Activated CD4-positive, alpha-beta memory T cell treated with anti-CD3 and anti-CD28 coated beads, Interleukin-2, amount 10 ng/mL, durations not matched to agents 7 days and 5 days (primary cell): ENCODE data around the gene DKK1. TPM values are rescaled to one million over a fixed set of nuclear protein-coding genes. Genes with fewer than 3 reads are reported as not detected.

ENCODE experiments used
- CTCF ChIA-PET: fragments of 350-600 bp; sonication (Branson Sonifier 250); formaldehyde crosslinking; loops from one replicate; lab custom pipeline; 2021; ENCODE audit warnings: antibody characterized with exemption, inconsistent platforms; lab: Charles Lee
- POLR2A ChIA-PET: fragments of 350-600 bp; sonication (Branson Sonifier 250); formaldehyde crosslinking; loops from one replicate; lab custom pipeline; 2021; ENCODE audit warnings: antibody characterized with exemption; lab: Charles Lee
- DNase-seq: peaks from one replicate; pipeline ENCODE4 v3.0.0-alpha.2; 2020
- H3K27ac Mint-ChIP-seq: one replicate; pipeline ENCODE4 v1.8.0; 2021; ENCODE audit warnings: mild to moderate bottlenecking, mixed read lengths
- H3K27me3 Mint-ChIP-seq: one replicate; pipeline ENCODE4 v1.8.0; 2021; ENCODE audit warnings: mixed read lengths
- H3K36me3 Mint-ChIP-seq: one replicate; pipeline ENCODE4 v1.8.0; 2021; ENCODE audit warnings: low read depth, mixed read lengths
- H3K4me1 Mint-ChIP-seq: one replicate; pipeline ENCODE4 v1.8.0; 2021; ENCODE audit warnings: mixed read lengths
- H3K4me3 Mint-ChIP-seq: one replicate; pipeline ENCODE4 v1.8.0; 2021; ENCODE audit warnings: mild to moderate bottlenecking, mixed read lengths
- H3K9me3 Mint-ChIP-seq: one replicate; pipeline ENCODE4 v1.8.0; 2021; ENCODE audit warnings: mixed read lengths
- total RNA-seq, 2 experiments: library from RNA; stranded (reverse); gene quantifications; one replicate each; pipeline ENCODE4 v1.2.3, GENCODE V29; 2021

The DKK1 gene, protein sequence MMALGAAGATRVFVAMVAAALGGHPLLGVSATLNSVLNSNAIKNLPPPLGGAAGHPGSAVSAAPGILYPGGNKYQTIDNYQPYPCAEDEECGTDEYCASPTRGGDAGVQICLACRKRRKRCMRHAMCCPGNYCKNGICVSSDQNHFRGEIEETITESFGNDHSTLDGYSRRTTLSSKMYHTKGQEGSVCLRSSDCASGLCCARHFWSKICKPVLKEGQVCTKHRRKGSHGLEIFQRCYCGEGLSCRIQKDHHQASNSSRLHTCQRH
- not detected for total RNA-seq

DNA sequence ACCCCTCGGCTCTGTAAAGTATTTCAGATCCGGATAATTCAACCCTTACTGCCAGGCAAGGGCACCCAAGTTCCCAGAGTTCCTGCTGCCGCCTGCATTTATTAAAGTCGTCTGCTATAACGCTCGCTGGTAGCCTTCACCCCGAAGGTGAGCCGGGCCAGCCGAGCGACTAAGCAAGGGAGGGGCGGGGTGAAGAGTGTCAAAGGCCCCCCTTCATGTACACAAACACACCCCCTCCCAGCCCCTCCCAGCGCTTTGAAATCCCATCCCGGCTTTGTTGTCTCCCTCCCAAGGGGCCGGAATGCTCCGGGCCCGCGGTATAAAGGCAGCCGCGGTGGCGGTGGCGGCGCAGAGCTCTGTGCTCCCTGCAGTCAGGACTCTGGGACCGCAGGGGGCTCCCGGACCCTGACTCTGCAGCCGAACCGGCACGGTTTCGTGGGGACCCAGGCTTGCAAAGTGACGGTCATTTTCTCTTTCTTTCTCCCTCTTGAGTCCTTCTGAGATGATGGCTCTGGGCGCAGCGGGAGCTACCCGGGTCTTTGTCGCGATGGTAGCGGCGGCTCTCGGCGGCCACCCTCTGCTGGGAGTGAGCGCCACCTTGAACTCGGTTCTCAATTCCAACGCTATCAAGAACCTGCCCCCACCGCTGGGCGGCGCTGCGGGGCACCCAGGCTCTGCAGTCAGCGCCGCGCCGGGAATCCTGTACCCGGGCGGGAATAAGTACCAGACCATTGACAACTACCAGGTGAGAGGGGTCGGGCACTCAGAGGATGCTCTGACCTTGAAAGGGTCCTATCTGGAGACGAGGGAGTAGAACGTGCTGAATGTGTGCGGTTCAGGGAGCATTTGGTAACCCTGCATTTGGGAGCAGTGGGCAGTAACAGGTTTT, at the start of gene DKK1:
TSS of gene DKK1 (plus strand) at position 349 of the 889 bp plus-strand sequence. CDS start at position 503, 154 bp downstream.
- DNase-seq, result no peak
- Mint-ChIP-seq H3K4me1 (peaks cover 3% of the 10 kb centered on the region), H3K27ac (no peak within 1 kb of the TSS), H3K27me3 (peaks cover 32% of the 10 kb centered on the region), H3K9me3 (no peaks in the 10 kb centered on the region), H3K36me3 (no peaks in the 10 kb centered on the region), H3K4me3 (no peak within 1 kb of the TSS)
- CTCF ChIA-PET, result no interaction called here
- POLR2A ChIA-PET, result no interaction called here

DNA sequence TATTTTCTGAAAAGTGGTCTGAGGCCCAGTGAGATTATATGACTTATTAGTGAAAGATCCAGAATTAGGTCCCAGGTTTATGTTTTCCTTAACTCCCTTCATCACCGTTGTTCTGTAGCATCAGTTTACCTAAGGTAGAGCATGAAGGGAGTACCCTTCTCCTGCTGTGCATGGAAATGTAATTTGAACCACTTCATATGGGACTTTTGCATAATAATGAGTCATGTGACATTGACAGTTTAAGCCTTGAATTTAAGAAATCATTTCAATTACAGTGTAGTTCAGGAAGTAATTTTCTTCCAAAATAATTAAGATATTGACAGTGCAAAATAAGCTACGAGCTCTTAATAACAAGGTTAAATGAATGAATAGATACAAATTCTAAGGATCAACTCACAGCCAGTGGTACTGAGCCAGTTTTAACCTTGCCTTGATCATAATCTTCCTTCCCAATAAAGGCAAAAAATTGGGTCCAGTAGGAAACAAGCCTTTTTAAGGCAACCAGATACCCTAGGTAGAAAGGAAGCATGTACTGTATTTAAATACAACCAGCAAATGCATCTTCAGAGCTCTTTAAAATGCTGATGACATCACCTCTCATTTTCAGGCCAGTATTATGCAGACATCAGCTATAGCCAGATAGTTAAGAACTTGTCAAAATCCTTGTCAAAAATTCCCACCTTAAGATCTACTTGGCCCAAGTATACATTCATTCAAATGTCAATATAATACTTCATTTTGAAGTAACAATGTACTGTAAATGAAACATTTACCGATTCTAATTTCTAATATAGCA, 48.8 kb upstream of the DKK1 start:
- Mint-ChIP-seq H3K27ac (no peak overlapping the region), H3K4me1 (no peaks in the 10 kb centered on the region), H3K4me3 (no peak overlapping the region), H3K9me3 (no peaks in the 10 kb centered on the region), H3K36me3 (no peaks in the 10 kb centered on the region), H3K27me3 (no peaks in the 10 kb centered on the region)
- ChIA-PET CTCF (no interaction called here), POLR2A (no interaction called here)
- no peak for DNase-seq

DNA sequence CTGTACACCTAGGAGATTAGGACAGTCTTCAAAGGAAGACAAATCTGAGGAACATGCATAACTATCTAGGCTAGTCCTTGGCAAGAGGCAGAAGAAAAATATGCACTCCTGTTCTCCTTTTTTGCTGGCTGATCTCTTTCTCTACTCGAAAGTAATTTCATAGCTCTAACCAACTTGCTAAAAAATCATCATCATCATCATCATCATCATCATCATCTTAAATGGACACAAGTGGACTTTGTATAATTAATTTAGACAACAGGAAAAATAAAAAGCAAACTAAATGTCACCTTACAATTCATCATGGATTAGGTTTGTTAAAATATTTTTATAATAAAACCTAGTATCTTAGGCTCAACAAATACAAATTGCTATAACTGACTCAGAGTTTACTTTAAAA, 47.2 kb upstream of the DKK1 start:
- Mint-ChIP-seq H3K27ac (no peak overlapping the region), H3K9me3 (peaks cover 3% of the 10 kb centered on the region), H3K36me3 (no peaks in the 10 kb centered on the region), H3K4me3 (no peak overlapping the region), H3K27me3 (no peaks in the 10 kb centered on the region), H3K4me1 (no peaks in the 10 kb centered on the region)
- POLR2A ChIA-PET, result no interaction called here
- CTCF ChIA-PET, result no interaction called here
- no peak for DNase-seq

DNA sequence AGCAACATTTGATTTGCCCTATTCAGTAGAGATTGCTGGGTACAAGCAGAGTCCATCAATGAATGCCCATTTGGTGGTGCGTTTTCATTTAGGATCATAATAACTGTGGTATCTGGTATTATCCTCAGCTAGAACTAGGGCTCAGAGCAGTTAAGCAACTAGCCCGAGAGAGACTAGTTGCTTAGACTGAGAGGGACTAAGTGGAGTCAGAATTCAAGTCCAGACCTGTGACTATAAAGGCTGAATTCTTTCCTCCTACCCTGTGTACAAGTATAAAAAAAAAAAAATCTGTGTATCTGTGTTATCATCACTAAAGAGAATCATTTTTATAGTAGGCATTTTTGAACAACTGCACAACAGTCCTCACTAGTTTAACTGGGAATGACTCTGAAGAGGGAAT, 45.3 kb upstream of the DKK1 start:
- Mint-ChIP-seq H3K27me3 (no peaks in the 10 kb centered on the region), H3K4me3 (no peak overlapping the region), H3K9me3 (peaks cover 3% of the 10 kb centered on the region), H3K27ac (no peak overlapping the region), H3K4me1 (no peaks in the 10 kb centered on the region), H3K36me3 (no peaks in the 10 kb centered on the region)
- POLR2A ChIA-PET, result no interaction called here
- CTCF ChIA-PET, result no interaction called here
- no peak for DNase-seq

DNA sequence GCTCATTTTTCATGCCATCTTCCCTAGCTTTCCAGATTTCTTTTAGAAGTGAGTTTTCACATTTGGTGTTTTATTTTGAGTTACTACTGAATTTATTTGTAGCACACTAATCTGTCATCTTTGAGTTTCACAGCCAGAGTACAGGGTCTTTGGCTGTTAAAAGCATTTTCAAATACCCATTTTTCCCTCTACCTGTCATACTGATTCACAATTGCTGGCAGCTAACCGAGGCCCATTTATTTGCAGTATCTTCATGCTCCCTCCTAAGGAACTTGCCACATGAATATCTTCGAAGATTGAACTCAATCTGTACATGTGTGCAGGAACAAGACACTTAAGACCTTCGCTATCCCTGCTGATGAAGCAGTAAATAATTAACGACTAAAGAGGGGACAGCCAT, 44.8 kb upstream of the DKK1 start:
- ChIA-PET CTCF (no interaction called here), POLR2A (no interaction called here)
- H3K27ac Mint-ChIP-seq, result no peak overlapping the region
- DNase-seq, result no peak
- H3K36me3 Mint-ChIP-seq, result no peaks in the 10 kb centered on the region
- H3K27me3 Mint-ChIP-seq, result no peaks in the 10 kb centered on the region
- peaks cover 3% of the 10 kb centered on the region for H3K9me3 Mint-ChIP-seq
- H3K4me1 Mint-ChIP-seq, result no peaks in the 10 kb centered on the region
- no peak overlapping the region for H3K4me3 Mint-ChIP-seq

DNA sequence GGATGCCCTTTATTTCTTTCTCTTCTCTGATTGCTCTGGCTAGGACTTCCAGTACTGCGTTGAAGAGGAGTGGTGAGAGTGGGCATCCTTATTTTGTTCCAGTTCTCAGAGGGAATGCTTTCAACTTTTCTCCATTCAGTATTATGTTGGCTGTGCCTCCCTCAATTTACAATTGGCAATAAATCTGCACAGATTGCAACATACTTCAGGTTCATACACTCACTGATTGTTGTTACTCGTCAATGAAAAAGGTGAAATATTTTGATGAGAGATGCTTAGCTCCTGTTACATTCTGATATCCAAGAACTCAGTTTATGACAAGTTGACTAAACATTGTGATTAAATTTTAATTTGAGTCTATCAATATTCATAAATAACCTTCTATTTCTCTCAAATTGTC, 37.9 kb upstream of the DKK1 start:
- DNase-seq, result no peak
- POLR2A ChIA-PET, result no interaction called here
- Mint-ChIP-seq H3K36me3 (no peaks in the 10 kb centered on the region), H3K4me3 (no peak overlapping the region), H3K27ac (no peak overlapping the region), H3K27me3 (no peaks in the 10 kb centered on the region), H3K4me1 (no peaks in the 10 kb centered on the region), H3K9me3 (peaks cover 12% of the 10 kb centered on the region)
- CTCF ChIA-PET, result no interaction called here

DNA sequence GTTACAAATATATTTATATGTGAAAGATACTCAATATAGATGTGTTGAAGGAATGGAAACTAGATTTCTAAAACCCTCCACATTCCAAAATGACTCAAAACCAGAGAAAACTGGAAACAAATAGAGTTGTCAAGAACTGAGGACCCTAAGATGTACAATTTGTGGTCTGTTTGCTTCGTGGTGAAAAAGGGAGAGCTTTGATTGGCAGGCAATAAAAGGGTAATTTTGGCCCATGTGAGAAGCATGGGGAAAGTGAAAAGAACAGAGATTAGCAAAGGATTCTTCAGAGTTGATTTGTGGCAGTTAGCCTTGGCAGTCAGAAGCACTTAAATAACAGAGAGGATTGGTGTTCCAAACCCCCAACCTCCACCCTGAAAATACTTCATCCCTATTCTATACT, 37.1 kb upstream of the DKK1 start:
- no peak for DNase-seq
- ChIA-PET CTCF (no interaction called here), POLR2A (no interaction called here)
- Mint-ChIP-seq H3K27me3 (no peaks in the 10 kb centered on the region), H3K9me3 (peaks cover 10% of the 10 kb centered on the region), H3K27ac (no peak overlapping the region), H3K36me3 (no peaks in the 10 kb centered on the region), H3K4me3 (no peak overlapping the region), H3K4me1 (no peaks in the 10 kb centered on the region)

DNA sequence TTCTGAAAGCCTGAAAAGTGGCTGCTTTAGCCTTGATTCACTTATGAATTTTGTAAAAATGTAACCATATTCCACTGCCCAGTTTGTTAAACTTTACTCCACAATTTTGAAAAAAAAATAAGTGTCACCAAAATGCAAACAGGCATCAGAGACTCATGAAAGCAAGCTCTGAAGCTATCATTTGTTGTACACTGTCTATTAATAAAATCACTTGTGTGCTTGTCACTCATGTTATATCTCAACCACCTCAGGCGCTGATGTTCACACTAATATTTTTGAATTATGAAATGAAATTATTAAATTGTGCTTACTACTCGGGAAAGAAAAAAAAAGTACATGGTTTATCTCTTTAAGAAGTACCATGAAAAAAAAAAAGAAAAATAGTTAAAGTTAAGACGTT, 34.5 kb upstream of the DKK1 start:
- Mint-ChIP-seq H3K4me3 (no peak overlapping the region), H3K9me3 (peaks cover 10% of the 10 kb centered on the region), H3K4me1 (no peaks in the 10 kb centered on the region), H3K27ac (no peak overlapping the region), H3K27me3 (no peaks in the 10 kb centered on the region), H3K36me3 (no peaks in the 10 kb centered on the region)
- CTCF ChIA-PET, result no interaction called here
- POLR2A ChIA-PET, result no interaction called here
- no peak for DNase-seq

DNA sequence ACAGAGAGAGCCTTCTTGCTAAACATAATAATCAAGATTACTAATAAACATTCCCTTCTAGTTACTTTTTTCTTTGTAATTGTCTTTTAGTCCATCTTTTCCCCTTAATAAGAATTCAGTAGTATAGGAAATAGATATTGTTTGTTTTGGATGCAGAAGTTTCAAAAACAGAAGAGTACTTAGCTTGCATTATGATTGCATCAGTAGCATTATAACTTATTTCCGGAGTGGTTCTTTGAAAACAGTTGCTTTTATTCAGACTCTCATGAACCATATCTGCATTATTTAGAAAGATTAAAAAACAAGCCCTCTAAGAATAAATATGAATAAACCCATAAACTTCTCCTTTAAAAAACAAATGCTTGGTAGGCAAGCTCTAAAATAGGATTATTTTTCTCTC, 34.0 kb upstream of the DKK1 start:
- POLR2A ChIA-PET, result no interaction called here

DNA sequence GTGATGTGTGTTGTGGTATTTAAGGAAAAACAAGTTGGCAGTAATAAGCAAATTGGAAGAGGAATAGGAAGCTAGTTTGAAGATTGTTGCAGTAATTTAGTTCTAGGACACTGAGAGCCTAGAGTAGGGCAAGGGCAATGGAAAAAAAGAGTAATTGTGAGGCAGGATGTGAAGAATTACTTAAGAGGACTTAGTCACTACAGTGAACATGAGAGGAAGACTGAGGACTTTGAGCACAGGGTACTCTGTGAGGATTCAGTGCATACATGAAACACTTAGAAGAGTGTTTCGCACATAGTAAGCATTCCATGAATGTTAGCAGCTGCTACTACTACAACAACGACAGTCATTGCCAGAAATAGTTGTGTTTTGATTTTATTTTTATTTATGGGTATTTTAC, 30.9 kb upstream of the DKK1 start:
- H3K36me3 Mint-ChIP-seq, result no peaks in the 10 kb centered on the region
- no peak overlapping the region for H3K27ac Mint-ChIP-seq
- H3K4me3 Mint-ChIP-seq, result no peak overlapping the region
- no peaks in the 10 kb centered on the region for H3K9me3 Mint-ChIP-seq
- H3K27me3 Mint-ChIP-seq, result no peaks in the 10 kb centered on the region
- no peak for DNase-seq
- no peaks in the 10 kb centered on the region for H3K4me1 Mint-ChIP-seq
- CTCF ChIA-PET, result no interaction called here
- POLR2A ChIA-PET, result no interaction called here

More for the DNA sequence above, 34.0 kb upstream of the DKK1 start:
- no peak for DNase-seq
- H3K4me3 Mint-ChIP-seq, result no peak overlapping the region
- H3K4me1 Mint-ChIP-seq, result no peaks in the 10 kb centered on the region
- peaks cover 6% of the 10 kb centered on the region for H3K9me3 Mint-ChIP-seq
- H3K27me3 Mint-ChIP-seq, result no peaks in the 10 kb centered on the region
- H3K36me3 Mint-ChIP-seq, result no peaks in the 10 kb centered on the region
- CTCF ChIA-PET, result no interaction called here
- no peak overlapping the region for H3K27ac Mint-ChIP-seq

DNA sequence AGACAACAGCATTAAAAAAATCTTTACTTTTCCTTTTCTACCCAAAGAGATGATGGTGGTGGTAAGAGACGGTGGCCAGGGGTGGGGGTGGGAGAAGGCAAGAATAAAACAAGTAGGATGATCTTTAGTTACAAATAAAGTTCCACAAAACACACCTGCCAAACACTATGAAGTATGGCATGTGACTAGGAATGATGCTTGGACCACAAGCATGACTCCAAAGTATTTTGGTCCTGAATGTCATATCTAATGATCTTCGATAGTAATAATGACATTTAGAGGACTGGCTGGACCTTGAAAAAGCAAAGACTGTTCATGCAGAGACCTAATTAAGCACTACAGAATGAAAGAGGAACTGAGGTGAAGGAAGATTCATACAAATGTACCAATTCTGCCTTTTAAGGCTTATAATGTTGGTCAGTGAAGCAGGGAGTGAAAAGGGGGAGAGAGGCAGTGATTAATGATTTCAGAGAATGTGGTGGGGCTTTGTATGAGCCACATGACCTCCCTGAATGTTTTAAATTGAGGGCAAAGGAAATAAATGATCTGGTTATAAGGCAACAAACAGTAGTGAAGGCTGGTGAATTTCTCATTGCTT, 29.6 kb upstream of the DKK1 start:
- no peak overlapping the region for H3K4me3 Mint-ChIP-seq
- POLR2A ChIA-PET, result no interaction called here
- no peaks in the 10 kb centered on the region for H3K27me3 Mint-ChIP-seq
- no peaks in the 10 kb centered on the region for H3K4me1 Mint-ChIP-seq
- H3K36me3 Mint-ChIP-seq, result no peaks in the 10 kb centered on the region
- DNase-seq, result no peak
- CTCF ChIA-PET, result no interaction called here
- no peak overlapping the region for H3K27ac Mint-ChIP-seq
- no peaks in the 10 kb centered on the region for H3K9me3 Mint-ChIP-seq

DNA sequence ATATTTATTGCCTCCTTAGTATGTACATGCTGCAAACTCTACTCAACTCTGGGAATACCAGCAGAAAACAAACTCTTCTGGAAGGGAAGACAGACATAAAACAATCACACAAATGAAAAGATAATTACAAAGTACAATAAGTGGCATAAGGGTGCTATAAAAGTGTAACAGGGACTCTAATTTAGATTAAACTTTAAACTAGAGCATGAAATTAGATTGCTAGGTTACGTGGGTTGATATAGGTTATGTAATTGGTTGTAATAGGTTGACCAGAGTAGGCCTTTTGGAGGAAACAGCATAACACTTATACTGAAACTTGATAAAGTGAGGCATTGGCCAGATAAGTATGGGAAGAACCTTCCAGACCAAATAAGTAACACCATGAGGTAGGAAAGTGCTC, 26.2 kb upstream of the DKK1 start:
- Mint-ChIP-seq H3K4me3 (no peak overlapping the region), H3K4me1 (no peaks in the 10 kb centered on the region), H3K36me3 (no peaks in the 10 kb centered on the region), H3K27ac (no peak overlapping the region), H3K9me3 (no peaks in the 10 kb centered on the region), H3K27me3 (no peaks in the 10 kb centered on the region)
- CTCF ChIA-PET, result no interaction called here
- no peak for DNase-seq
- POLR2A ChIA-PET, result no interaction called here

DNA sequence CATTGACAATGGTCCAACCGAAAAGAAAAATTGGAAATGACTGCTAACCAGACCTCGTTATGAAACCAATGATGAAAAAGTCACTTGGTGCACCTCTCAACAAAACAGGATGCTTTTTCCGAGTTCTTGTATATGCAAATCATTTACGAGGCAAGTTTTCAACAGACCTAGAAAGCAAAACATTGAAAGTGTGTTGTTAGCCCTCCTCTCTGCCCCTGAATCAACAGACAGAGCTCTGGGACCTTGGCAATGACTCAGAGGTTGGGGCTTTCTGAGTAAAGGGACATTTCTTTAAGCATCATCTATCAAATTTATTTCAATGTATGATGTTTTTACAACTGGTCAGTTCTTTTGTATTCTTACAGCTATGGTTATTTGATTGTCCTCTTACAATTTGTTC, 16.3 kb upstream of the DKK1 start:
- H3K4me1 Mint-ChIP-seq, result no peaks in the 10 kb centered on the region
- H3K36me3 Mint-ChIP-seq, result no peaks in the 10 kb centered on the region
- DNase-seq, result no peak
- H3K4me3 Mint-ChIP-seq, result no peak overlapping the region
- no peaks in the 10 kb centered on the region for H3K9me3 Mint-ChIP-seq
- H3K27ac Mint-ChIP-seq, result no peak overlapping the region
- ChIA-PET POLR2A (no interaction called here), CTCF (no interaction called here)
- H3K27me3 Mint-ChIP-seq, result no peaks in the 10 kb centered on the region
